ENCODE measurements around the gene MIEF2. TPM values are rescaled to one million over a fixed set of nuclear protein-coding genes. Genes with fewer than 3 reads are reported as not detected.

MIEF2 gene
- total and polyA plus RNA-seq, 7 donors, result 8.1 to 28.4 (median 18.4) TPM

GRCh38 chr17:18262111-18262510, 1.6 kb downstream of the MIEF2 start:
- no peak for DNase-seq
- Histone ChIP-seq H3K4me3 (peak overlapping the region; percentile 98), H3K4me1 (peaks cover 52% of the 10 kb centered on the region), H3K36me3 (ENCODE audit: insufficient read depth in 1 of 2, low read depth in 1 of 2) (peaks cover 6 to 42% of the 10 kb centered on the region in 2 donors), H3K9me3 (no peaks in the 10 kb centered on the region), H3K27me3 (ENCODE audit: insufficient read depth in 3 of 3, low read length in 2 of 3) (no peaks in the 10 kb centered on the region), H3K27ac (peak overlapping the region; percentile 100)
- TF ChIP-seq CTCF (IDR thresholded peaks at IDR 0.05), result no peak
- WGBS, 3 donors, result 66 to 69% (median 66%) methylated on average over 2 of the region's 2 CpGs
- intact Hi-C loops (cut with DNase I), result no loop called here
- no peak for ATAC-seq

GRCh38 chr17:18262641-18263040, 2.2 kb downstream of the MIEF2 start:
- Histone ChIP-seq H3K36me3 (ENCODE audit: insufficient read depth in 1 of 2, low read depth in 1 of 2) (peaks cover 6 to 42% of the 10 kb centered on the region in 2 donors), H3K27ac (peak overlapping the region; percentile 100), H3K4me1 (peaks cover 47% of the 10 kb centered on the region), H3K9me3 (no peaks in the 10 kb centered on the region), H3K27me3 (ENCODE audit: insufficient read depth in 3 of 3, low read length in 2 of 3) (no peaks in the 10 kb centered on the region), H3K4me3 (peak overlapping the region; percentile 98)
- DNase-seq, result peak in 1 of 2 donors; percentile 54
- intact Hi-C loops (cut with DNase I), result no loop called here
- no peak for ATAC-seq
- WGBS, 3 donors, result 57 to 71% (median 64%) methylated on average over 12 of the region's 12 CpGs
- no peak for TF ChIP-seq CTCF (IDR thresholded peaks at IDR 0.05)

GRCh38 chr17:18263885-18264682, 3.6 kb downstream of the MIEF2 start:
- intact Hi-C loops (cut with DNase I), result no loop called here
- Histone ChIP-seq H3K9me3 (no peaks in the 10 kb centered on the region), H3K36me3 (ENCODE audit: insufficient read depth in 1 of 2, low read depth in 1 of 2) (peaks cover 6 to 42% of the 10 kb centered on the region in 2 donors), H3K4me1 (peaks cover 49% of the 10 kb centered on the region), H3K27me3 (ENCODE audit: insufficient read depth in 3 of 3, low read length in 2 of 3) (no peaks in the 10 kb centered on the region), H3K4me3 (no peak overlapping the region), H3K27ac (no peak overlapping the region)
- no peak for TF ChIP-seq CTCF (IDR thresholded peaks at IDR 0.05)
- DNase-seq (no peak), ATAC-seq (no peak)
- 78 to 87% (median 86%) methylated on average over 49 to 50 of the region's 50 CpGs for WGBS, 3 donors

- Histone ChIP-seq H3K36me3 (ENCODE audit: insufficient read depth in 1 of 2, low read depth in 1 of 2) (peaks cover 6 to 42% of the 10 kb centered on the region in 2 donors), H3K27ac (no peak overlapping the region), H3K4me3 (no peak overlapping the region), H3K27me3 (ENCODE audit: insufficient read depth in 3 of 3, low read length in 2 of 3) (no peaks in the 10 kb centered on the region), H3K4me1 (peaks cover 26% of the 10 kb centered on the region), H3K9me3 (no peaks in the 10 kb centered on the region)
- TF ChIP-seq CTCF (IDR thresholded peaks at IDR 0.05), result no peak
- DNase-seq (no peak), ATAC-seq (no peak)
- 71 to 83% (median 72%) methylated on average over 10 of the region's 10 CpGs for WGBS, 3 donors
- intact Hi-C loops (cut with DNase I), result loop anchor here in 1 of 2 donors (5.0 kb wide), 1 partner anchor 1210 kb away; no protein-coding TSS in a partner anchor
Observed at GRCh38 chr17:18267366-18267765, 6.9 kb downstream of the MIEF2 start.
